GM08714 (cell line): Measurements from ENCODE around the gene IL34.

Experiments
- H3K4me3 ChIP-seq: fragments of 200-500 bp; sonication (Bioruptor generic); 2 replicates; pipeline ENCODE4 v1.5.1; 2014; ENCODE audit warnings: mild to moderate bottlenecking, low read length, inconsistent platforms
- ZNF274 ChIP-seq: IDR thresholded peaks from 2 replicates; pipeline ENCODE4 v1.6.1; 2012; ENCODE audit warnings: mild to moderate bottlenecking, low read depth, low read length

IL34 gene

DNA sequence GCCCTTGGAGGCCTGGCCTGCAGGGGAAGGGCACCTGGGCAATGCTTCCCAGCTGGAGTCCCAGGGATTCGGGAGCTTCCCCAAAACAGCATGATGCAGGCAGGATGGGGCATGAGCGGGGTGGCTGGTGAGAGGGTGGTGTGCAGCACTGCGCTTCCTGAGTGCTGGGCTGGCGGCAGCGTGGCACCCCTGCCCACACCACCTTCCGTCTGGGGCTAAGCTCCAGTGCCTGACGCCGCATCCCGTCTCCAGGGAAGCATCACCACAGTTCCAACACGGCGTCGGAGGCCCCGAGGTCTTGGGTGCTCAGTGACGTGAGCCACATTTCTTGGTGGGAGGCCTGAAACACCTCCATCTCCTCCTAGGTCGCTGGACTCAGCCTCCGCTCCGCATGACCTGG, 53.3 kb downstream of the IL34 start:
- H3K4me3 ChIP-seq, result no peak overlapping the region
- TF ChIP-seq ZNF274, result no peak

DNA sequence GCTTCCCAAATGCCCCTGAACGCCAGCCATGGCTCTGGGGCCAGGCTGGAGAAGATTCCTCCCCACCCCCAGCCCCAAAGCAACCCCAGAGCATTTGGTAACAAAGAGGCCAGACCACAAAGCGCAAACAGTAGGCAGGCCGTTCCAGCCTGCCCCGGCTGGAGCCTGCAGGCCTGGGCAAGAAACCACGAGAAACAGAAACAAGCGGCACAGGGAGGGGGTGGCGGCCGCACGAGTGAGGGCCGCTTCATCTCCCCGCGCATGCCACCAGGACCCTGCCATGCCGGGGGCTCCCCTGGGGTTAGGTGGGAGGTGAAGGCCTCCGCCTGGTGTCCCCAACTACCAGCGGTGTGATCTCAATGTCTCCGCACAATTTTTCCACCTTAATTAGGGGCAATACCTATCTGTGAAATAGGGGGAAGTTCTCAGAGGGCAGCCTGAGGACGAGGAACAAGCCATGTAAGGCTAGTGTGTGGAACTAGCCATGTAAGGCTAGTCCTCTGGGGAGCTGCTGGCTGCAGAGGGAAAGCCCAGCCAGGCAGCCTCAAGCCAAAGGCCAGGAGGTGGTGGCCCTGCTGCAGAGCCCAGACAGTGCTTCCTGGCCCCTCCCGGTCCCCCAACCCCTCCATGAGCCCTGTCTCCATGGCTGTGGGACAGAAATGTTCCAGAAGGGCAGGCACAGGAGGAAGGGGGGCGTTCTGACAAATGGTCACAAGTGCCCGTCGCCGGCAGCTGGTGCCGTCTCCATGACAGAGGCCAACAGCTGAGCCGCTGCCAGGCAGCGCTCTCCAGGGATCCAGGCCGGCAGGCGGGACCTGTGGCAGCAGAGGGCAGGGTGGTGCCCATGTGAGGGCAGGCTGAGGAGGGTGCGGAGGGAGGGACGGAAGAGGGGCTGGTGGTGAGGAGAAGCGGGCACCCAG, 54.0 kb downstream of the IL34 start:
- no peak overlapping the region for H3K4me3 ChIP-seq
- TF ChIP-seq ZNF274, result no peak

DNA sequence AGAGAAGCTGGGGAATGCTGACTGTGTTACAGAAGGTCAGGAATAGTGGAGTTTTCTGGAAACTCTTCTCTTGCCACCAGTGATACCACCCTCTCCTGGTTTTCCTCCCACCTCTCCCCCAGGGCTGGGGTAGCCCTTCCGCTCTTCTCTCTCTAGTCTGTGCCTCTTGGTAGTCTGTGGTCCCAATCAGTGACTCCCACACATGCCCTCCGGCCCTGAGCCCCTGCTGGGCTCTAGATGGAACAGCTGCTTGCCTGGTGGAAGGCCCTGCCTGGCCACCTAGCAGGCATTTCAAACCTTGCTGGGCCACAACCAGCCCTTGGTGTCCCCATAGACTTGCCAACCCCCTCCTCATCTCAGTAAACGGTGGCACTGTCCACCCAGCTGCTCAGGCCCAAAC, 54.7 kb downstream of the IL34 start:
- H3K4me3 ChIP-seq, result no peak overlapping the region
- no peak for TF ChIP-seq ZNF274

DNA sequence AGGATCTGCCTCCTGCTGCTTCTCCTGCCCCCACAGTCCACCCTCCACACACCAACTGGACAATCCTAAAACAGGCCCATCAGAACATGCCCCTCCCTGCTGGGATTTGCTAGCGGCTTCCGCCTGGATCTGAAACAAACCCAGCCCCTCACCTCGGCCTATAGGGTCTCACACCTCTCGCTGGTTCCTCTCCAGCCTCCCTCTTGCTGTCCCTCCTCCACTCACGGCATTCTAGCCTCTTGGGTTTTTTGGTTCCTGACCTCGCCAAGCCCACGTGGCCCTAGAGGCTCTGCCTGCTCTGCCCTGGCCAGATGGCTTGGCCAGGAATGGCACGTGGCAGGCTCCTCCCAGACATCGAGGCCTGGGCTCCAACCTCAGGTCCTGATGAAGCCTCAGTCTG, 55.2 kb downstream of the IL34 start:
- no peak overlapping the region for H3K4me3 ChIP-seq
- no peak for TF ChIP-seq ZNF274

DNA sequence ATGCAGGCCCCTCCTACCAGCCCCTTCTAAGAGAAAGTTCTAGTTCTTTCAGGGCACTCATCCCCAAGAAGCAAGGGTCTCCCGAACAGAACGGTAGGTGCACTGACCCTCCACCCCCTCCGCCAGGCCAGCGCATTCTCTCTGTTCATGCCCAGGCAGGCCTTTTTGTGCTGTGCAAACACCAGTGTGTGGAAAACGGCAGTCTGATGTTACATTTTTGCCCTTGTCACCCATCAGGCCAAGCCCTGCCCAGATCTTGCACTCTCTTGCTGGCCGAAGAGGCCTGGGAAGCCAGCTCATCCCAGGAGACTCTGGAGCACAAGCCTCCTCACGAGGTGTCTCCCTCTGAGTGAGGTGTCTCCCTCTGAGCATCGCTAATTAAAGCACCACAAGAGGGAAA, 55.6 kb downstream of the IL34 start:
- no peak overlapping the region for H3K4me3 ChIP-seq
- TF ChIP-seq ZNF274, result no peak

DNA sequence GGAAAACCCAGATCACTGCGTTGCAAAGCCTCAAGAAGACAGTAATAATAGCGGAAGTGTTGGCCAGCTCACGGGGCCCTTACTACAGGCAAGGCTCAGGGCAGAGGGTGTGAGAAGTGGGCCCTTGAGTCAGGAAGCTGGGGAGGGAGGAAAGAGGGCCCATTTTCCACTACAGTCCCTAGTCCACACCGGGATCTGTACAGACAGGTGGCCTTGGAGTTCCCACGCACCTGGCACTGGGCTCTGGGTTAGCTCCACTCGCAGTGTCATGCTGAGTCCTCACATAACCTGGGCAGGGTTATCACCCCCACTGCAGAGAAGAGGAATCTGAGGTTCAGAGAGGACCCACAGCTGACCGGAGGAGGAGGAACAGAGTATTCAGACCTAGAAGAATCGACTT, 56.3 kb downstream of the IL34 start:
- no peak for TF ChIP-seq ZNF274
- no peak overlapping the region for H3K4me3 ChIP-seq

DNA sequence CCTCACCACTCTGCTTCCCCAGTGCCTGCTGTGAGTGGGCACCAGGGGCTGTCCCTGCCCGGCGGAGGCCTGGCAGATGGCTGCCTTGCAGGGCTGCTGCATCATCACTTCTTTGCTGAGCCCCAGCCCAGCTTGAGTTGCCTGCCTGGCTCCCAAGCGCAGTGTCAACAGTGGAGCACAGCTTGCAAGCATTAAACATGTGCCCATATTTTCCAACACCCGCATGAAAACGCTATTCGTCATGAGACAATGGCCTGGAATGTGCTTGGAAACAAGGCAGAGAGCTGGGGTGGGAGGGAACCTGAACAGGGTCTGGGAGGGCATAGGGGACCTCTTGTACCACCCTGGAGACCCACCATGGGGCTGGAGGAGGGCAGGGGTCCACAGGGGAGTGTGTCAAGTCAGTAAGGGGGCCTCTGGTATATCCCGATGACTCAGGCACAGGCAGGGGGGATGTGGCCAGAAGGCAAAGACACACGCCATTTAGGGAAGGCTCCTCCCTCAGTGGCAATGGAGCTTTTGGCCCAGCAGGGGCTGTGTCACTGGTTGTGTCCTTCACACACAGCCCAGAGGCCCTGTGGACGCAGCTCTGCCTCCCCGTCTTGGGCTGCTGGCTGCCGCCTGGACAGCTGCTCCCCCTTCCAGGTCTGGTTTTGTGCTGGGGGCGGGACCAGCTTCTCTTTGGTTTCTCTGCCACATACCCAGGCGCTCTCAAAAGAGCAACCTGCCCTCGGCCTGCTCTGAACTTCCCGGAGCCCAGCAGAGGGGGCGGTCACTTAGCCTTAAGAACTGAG, 56.9 kb downstream of the IL34 start:
- no peak overlapping the region for H3K4me3 ChIP-seq
- no peak for TF ChIP-seq ZNF274

DNA sequence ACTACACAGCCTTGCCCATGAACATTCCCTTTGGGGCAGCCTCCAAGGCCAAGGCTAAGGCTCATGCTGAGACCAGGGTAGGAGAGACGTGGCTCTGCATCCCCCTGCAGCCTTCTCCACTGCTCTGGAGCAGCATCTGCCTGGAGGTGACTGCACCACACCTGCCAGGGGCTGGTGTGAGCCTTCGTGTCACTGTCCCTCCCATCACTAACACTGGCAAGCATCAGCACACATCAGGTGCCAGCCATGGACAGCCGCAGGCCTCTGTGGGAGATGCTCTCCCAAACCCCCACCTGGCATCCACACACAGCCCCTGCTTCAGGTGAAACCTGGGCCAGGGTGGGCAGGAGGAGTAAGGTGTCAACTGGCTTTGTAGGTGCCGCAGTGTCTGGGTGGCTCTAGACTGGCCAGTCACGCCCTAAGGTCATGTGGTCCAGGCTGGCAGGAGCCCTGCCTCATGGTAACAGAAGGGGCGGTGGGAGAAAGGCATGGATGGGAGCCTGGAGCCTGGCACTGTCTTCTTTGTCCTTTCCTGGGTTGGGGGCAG, 57.5 kb downstream of the IL34 start:
- H3K4me3 ChIP-seq, result no peak overlapping the region
- TF ChIP-seq ZNF274, result no peak

DNA sequence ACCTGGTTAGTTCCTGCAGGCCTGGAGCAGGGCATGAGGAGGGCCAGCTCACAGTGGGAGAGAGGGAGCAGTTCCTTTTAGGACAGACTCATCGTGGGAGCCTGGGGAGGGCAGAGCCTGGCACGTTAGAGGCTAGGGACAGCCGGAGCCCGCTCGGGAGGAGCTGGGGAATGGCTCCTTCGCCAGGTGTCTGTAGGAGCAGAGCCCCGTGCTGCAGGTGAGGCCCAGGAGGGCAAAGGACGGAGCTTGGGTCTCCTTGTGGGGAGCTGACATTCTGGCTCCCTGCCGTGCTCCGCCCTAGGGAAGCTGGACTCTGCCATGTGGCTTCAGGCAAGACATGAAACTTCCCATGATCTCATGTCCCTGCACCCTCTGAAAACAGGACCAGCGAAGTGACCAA, 58.2 kb downstream of the IL34 start:
- no peak overlapping the region for H3K4me3 ChIP-seq
- TF ChIP-seq ZNF274, result no peak

DNA sequence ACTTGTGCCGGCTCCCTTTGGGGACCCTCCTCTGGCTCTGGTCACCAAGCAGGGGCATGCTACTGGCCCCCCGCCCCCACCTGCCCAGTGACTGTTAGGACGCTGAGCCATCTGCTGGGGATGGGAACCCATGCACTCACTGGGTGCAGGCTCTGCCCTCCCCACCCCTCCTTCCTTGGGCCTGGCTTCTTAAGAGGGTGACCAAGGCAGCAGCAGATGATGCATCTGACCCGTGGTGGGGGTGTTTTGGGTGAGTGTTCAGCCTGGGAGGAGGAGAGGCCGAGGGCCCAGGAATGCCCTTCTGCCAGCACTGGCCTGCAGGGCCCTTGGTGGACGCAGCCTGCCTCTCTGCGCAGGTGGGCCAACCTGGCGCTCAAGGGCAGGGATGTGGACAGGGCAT, 58.7 kb downstream of the IL34 start:
- H3K4me3 ChIP-seq, result no peak overlapping the region
- TF ChIP-seq ZNF274, result no peak

DNA sequence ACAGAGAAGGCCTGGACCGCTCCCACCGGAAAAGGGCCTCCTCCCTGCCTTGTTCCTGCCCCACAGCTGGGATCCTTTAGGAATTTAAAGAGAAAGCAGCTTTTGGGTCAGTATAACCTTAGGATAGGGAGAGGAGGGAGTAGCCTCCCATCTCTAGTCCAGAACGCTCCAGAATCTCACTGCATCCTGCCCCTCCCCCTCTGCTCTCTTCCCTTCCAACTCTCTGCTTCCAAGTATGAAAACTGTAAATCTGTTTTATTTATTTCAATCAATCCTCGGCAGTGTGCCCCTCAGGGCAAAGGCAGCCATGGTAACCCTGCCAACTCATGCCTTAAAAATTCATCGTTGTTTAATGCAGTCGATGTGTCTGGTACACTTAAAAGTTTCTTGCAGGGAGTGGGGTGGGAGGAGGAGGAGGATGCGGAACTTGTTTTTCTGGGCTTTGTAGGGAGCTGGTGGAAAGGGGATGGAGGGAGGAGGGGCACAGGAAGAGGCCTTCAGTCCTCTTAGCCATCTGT, 60.6 kb downstream of the IL34 start:
- no peak for TF ChIP-seq ZNF274
- H3K4me3 ChIP-seq, result no peak overlapping the region

DNA sequence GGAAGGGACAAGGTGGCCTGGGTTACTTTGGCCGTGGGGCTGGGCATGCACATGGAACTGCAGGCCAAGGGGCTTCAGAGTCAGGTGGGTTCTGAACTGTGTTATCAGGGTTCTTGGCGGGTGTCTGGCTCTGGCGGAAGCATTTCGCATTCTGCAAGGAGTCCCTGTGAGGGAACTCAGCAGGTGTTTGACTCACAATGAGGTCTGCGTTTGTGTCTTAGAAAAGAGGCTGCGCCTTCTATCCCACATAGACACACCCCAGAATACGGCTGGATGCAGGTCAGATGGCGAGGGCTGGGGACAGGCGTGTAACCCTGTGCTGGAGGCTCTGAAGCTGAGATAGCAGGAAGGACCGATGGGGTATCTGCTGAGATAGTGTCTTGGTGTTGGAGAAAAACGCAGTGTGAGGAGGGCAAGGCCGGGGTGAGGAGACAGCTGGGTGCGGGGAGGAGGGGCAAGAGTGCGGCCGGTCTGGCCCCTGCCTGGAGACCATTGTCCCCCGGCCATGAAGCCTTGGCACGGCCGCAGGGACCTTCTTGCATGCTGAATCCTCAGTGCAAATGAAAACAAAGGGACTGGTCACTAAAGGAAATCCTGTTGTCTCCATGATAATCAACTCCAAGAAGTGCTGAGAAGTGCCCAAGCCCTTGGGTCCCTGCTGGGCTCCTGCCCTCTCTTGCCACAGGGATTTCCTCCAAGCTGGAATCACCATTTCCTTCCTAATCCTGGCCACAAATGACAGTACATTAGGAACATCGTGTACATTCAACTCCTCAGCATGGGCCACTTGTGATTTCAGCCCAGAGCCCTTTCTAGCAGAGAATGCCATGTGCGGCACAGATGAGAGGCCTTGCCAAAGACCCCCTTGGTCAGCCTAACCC, 62.2 kb downstream of the IL34 start:
- no peak for TF ChIP-seq ZNF274
- no peak overlapping the region for H3K4me3 ChIP-seq

DNA sequence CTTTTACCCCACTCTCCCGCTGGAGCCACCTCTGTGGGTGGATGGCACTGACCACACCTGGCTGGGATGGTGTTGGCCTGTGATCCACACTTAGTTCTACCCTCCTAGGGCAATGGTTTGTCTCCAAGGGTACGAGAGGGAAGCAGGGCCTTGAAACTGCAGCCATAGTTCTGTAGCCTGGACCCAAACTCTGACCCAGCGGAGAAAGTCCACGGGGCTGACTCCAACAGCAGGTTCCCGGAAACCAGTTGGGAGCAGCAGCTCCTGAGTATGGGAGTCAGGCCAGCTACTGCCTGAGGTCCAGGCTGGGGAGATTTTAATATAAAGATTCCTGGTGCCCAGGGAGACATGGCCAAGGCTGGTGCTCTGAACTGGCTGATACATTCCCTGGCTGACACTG, 63.1 kb downstream of the IL34 start:
- H3K4me3 ChIP-seq, result no peak overlapping the region
- no peak for TF ChIP-seq ZNF274

DNA sequence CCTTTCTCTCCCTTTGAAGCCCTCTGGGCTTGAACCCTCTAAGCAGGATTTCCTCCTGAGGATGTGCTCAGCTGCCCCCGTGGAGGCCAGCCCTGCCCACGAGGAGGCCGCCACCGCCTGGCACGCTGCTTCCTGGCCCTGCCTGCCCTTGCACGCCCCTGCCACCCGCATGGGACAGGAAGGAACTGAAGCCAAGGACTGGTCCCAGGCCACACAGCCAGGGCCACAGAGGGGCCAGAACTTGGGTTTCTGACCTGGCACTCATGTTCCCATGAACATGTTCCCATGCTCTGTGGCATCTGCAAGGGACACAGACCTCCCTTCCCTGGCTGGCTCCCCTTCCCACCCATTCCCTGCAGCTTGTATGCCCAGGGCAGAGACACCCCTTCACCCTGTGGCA, 63.6 kb downstream of the IL34 start:
- TF ChIP-seq ZNF274, result no peak
- no peak overlapping the region for H3K4me3 ChIP-seq
